ENCODE measurements around the gene LDLRAD4. TPM values are rescaled to one million over a fixed set of nuclear protein-coding genes. Genes with fewer than 3 reads are reported as not detected.

LDLRAD4 gene
- total RNA-seq, 1 experiment from 2014 or later = 204 TPM

DNA sequence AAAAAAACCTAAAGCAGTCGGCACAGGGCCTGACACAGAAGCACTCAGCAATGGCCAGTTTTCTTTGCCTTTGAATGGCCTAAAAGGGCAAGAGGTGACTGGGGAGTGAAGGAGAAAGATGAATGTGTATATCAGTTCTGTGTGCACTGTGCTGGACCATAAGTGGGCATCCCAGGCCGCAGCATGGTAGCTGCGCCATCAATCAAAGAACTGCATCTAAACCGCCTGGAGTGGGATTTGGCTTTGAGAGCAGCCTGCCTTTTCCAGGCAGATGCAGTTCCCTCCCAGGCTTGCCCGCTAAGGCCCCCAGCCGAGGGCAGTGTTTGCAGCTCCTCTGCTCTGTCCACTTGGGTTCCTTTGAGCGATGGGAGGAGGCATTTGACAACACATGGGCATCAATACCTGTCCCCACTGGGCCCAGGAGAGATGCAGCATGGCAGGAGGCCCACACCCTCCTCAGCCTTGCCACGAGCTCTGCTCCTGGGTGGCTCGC, 363.7 kb downstream of the LDLRAD4 start:
- H3K79me2 ChIP-seq (ENCODE audit: low read length) = no peaks in the 10 kb centered on the region
- H3K4me2 ChIP-seq (ENCODE audit: low read depth, low read length, poor library complexity, severe bottlenecking) = peak overlapping the region; percentile 71
- no peak for DNase-seq
- no peak overlapping the region for H2AFZ ChIP-seq (ENCODE audit: low read length)
- peaks cover 99% of the 10 kb centered on the region for H3K4me1 ChIP-seq (ENCODE audit: low read length)
- H3K4me3 ChIP-seq (ENCODE audit: low read length) = peak overlapping the region; percentile 55; the same call in 1 of the 2 replicates
- peak overlapping the region; percentile 76 for H3K9ac ChIP-seq (ENCODE audit: low read length)
- no peaks in the 10 kb centered on the region for H3K9me2 ChIP-seq (replicated peaks; ENCODE audit: insufficient read depth, low read length)
- H4K20me1 ChIP-seq (ENCODE audit: insufficient read depth, low read depth, low read length) = no peaks in the 10 kb centered on the region
- no peaks in the 10 kb centered on the region for H3K27me3 ChIP-seq (ENCODE audit: low read length)
- no peaks in the 10 kb centered on the region for H3K36me3 ChIP-seq (ENCODE audit: insufficient read depth, low read length)
- H3K9me3 ChIP-seq (ENCODE audit: low read length) = no peaks in the 10 kb centered on the region
- peak overlapping the region; percentile 99 for H3K27ac ChIP-seq (ENCODE audit: low read length)

DNA sequence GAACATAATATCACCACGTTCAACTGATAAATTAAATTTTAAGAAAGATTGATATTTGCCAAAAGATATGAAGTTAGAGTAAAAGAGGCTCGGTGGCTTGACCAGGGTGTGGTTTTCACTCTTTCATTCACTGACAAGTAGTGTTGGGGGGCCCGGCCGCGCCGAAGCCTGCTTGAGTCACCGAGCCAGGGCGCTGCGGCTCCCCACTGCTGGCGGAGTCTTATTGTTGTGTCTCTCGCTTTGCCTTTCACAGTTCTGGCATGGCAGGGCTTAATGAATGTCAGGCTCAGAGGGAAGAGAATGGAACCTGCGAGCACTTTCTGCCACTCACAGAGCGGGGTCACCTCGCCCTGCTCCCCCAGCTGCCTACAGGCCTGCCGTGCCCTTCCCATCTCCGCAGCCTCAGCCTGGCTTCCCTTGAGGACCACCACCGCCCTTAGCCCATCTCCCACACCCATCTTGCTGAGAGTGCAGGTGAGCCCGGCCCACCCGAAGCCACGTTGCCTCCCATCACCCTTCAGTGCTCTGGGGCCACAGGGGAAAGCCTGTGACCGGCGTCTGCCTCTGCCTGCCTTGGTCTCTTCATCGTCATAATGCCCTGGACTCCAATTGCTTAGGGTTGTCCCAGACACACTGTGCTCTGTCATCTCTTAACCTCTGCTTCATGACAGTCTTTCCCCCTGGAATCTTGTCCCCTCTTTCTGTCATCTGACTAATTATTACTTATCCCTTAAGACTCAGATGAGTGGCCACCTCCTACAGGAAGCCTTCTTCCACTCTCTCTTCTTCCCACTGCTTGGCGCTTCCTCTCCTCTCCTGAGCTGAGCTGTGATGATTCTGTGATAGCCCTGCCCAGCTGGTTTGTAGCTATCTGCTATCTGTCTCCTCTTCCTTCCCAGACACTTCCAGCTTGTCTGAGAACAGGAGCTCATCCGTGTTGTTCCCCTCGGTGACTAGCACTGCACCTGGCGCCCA, 365.3 kb downstream of the LDLRAD4 start:
- Histone ChIP-seq H3K27ac (ENCODE audit: low read length) (peak overlapping the region; percentile 99), H3K4me3 (ENCODE audit: low read length) (peak overlapping the region; percentile 42), H2AFZ (ENCODE audit: low read length) (no peak overlapping the region), H3K79me2 (ENCODE audit: low read length) (no peaks in the 10 kb centered on the region), H4K20me1 (ENCODE audit: insufficient read depth, low read depth, low read length) (no peaks in the 10 kb centered on the region), H3K36me3 (ENCODE audit: insufficient read depth, low read length) (no peaks in the 10 kb centered on the region), H3K4me1 (ENCODE audit: low read length) (peaks cover 99% of the 10 kb centered on the region), H3K9me2 (replicated peaks; ENCODE audit: insufficient read depth, low read length) (no peaks in the 10 kb centered on the region), H3K9me3 (ENCODE audit: low read length) (no peaks in the 10 kb centered on the region), H3K4me2 (ENCODE audit: low read depth, low read length, poor library complexity, severe bottlenecking) (peak overlapping the region; percentile 64), H3K9ac (ENCODE audit: low read length) (peak overlapping the region; percentile 67), H3K27me3 (ENCODE audit: low read length) (no peaks in the 10 kb centered on the region)
- peak; percentile 65 for DNase-seq

DNA sequence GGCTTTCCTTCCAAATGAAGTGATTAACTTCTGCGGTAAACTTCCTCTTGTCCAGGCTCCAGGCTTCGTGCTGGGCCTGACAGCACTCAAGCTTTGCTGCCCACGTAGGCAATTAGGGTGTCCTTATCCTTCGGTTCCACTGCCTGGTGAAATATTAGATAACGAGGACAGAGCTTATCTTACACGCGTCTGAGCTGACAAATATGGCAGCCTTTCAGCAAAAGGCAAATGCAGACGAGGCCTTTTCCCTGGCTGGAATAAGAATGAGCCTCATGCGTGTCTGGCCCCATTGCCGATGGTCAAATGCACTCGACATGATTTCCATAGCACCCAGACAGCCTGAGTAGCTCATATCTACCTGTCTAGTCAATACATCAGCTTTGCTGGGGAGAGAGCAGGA, 366.3 kb downstream of the LDLRAD4 start:
- H3K36me3 ChIP-seq (ENCODE audit: insufficient read depth, low read length) = no peaks in the 10 kb centered on the region
- peaks cover 94% of the 10 kb centered on the region for H3K4me1 ChIP-seq (ENCODE audit: low read length)
- no peaks in the 10 kb centered on the region for H3K79me2 ChIP-seq (ENCODE audit: low read length)
- H3K27me3 ChIP-seq (ENCODE audit: low read length) = no peaks in the 10 kb centered on the region
- H3K4me2 ChIP-seq (ENCODE audit: low read depth, low read length, poor library complexity, severe bottlenecking) = peak overlapping the region; percentile 64
- peak overlapping the region; percentile 67 for H3K9ac ChIP-seq (ENCODE audit: low read length)
- no peaks in the 10 kb centered on the region for H3K9me2 ChIP-seq (replicated peaks; ENCODE audit: insufficient read depth, low read length)
- H3K4me3 ChIP-seq (ENCODE audit: low read length) = peak overlapping the region; percentile 42
- H2AFZ ChIP-seq (ENCODE audit: low read length) = no peak overlapping the region
- H3K27ac ChIP-seq (ENCODE audit: low read length) = peak overlapping the region; percentile 99
- peak; percentile 91 for DNase-seq
- H4K20me1 ChIP-seq (ENCODE audit: insufficient read depth, low read depth, low read length) = no peaks in the 10 kb centered on the region
- H3K9me3 ChIP-seq (ENCODE audit: low read length) = no peaks in the 10 kb centered on the region

DNA sequence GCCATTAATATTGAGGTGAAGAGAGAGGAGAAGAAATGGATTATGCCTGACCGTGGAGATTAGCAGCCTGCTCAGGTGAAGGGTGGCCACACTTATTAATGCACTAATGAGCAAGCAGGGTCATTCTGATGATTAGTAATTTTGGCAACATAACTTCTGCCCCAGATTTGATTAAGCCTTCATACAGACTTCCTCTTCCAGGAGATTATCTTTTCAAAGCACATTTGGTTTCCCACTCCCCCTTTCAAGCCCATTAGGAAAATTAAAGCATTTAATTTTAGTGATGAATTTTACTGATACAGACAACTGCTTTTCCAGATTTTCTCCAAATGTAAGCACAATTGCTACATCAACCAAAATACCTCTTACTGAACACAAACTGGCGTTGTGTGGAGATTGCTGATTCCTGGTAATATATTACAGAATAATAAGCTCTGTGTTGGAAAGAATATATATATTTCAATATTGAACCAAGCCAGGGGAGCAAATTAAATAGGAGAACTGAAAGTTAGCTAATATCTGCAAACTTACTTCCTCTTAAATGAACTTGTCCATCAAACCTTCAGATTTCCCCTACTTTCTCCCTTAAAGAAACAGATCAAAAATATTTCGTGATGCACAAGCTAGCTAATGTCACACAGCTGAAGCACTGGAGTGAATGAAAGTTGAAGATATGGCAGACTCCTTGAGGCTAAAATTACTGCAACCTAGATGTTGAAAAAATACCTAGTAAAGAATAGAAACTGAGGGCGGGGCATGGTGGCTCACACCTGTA, 367.0 kb downstream of the LDLRAD4 start:
- DNase-seq = peak; percentile 95
- Histone ChIP-seq H3K4me3 (ENCODE audit: low read length) (peak overlapping the region; percentile 42), H3K4me1 (ENCODE audit: low read length) (peaks cover 91% of the 10 kb centered on the region), H3K27me3 (ENCODE audit: low read length) (no peaks in the 10 kb centered on the region), H3K36me3 (ENCODE audit: insufficient read depth, low read length) (no peaks in the 10 kb centered on the region), H3K27ac (ENCODE audit: low read length) (peak overlapping the region; percentile 99), H2AFZ (ENCODE audit: low read length) (no peak overlapping the region), H4K20me1 (ENCODE audit: insufficient read depth, low read depth, low read length) (no peaks in the 10 kb centered on the region), H3K4me2 (ENCODE audit: low read depth, low read length, poor library complexity, severe bottlenecking) (peak overlapping the region; percentile 64), H3K9me3 (ENCODE audit: low read length) (no peaks in the 10 kb centered on the region), H3K9ac (ENCODE audit: low read length) (peak overlapping the region; percentile 67), H3K9me2 (replicated peaks; ENCODE audit: insufficient read depth, low read length) (no peaks in the 10 kb centered on the region), H3K79me2 (ENCODE audit: low read length) (no peaks in the 10 kb centered on the region)

DNA sequence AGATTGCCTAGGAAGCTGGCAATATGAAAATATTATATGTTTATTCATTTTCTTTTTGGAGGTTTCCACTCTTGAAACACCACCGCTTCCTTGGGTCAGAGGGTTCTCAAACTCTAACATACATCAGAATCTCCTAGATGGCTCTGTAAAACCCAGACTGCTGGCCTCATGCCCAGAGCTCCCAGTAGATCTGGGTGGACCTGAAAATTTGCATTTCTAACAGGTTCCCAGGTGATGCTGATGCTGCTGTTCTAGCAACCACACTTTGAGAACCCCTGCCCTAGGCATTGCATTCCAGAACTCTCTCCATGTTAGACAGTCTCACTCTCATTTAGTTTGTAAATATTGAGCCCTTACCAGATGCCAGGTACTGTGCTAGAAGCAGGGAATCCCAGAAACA, 368.4 kb downstream of the LDLRAD4 start:
- peak; percentile 79 for DNase-seq
- Histone ChIP-seq H3K79me2 (ENCODE audit: low read length) (no peaks in the 10 kb centered on the region), H3K4me3 (ENCODE audit: low read length) (peak overlapping the region; percentile 38; the same call in 1 of the 2 replicates), H4K20me1 (ENCODE audit: insufficient read depth, low read depth, low read length) (no peaks in the 10 kb centered on the region), H3K4me2 (ENCODE audit: low read depth, low read length, poor library complexity, severe bottlenecking) (peak overlapping the region; percentile 64), H3K9ac (ENCODE audit: low read length) (peak overlapping the region; percentile 67), H3K27me3 (ENCODE audit: low read length) (no peaks in the 10 kb centered on the region), H3K36me3 (ENCODE audit: insufficient read depth, low read length) (no peaks in the 10 kb centered on the region), H3K4me1 (ENCODE audit: low read length) (peaks cover 91% of the 10 kb centered on the region), H3K27ac (ENCODE audit: low read length) (peak overlapping the region; percentile 99), H3K9me3 (ENCODE audit: low read length) (no peaks in the 10 kb centered on the region), H3K9me2 (replicated peaks; ENCODE audit: insufficient read depth, low read length) (no peaks in the 10 kb centered on the region), H2AFZ (ENCODE audit: low read length) (no peak overlapping the region)

DNA sequence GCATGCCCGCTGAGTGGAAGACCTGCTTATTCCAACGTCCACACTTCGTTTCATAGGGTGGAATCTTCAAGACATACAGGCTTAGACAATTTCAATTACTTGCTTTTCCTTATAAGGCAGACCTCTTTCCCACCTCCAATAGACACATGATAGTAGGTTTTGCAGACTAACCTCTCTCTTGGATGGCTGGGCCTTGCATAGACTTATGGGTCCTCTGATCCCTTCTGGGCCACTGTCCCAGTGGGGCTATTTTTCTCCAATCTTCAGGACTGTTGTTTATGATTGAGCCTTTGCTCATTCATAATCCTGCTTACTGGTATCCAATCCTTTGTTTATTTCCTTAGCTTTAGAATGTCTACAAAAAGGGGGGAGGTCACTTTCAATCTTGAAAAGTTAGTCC, 368.9 kb downstream of the LDLRAD4 start:
- no peaks in the 10 kb centered on the region for H3K27me3 ChIP-seq (ENCODE audit: low read length)
- H3K4me2 ChIP-seq (ENCODE audit: low read depth, low read length, poor library complexity, severe bottlenecking) = peak overlapping the region; percentile 64
- peaks cover 91% of the 10 kb centered on the region for H3K4me1 ChIP-seq (ENCODE audit: low read length)
- no peaks in the 10 kb centered on the region for H4K20me1 ChIP-seq (ENCODE audit: insufficient read depth, low read depth, low read length)
- peak overlapping the region; percentile 67 for H3K9ac ChIP-seq (ENCODE audit: low read length)
- H3K4me3 ChIP-seq (ENCODE audit: low read length) = no peak overlapping the region
- no peak overlapping the region for H2AFZ ChIP-seq (ENCODE audit: low read length)
- H3K36me3 ChIP-seq (ENCODE audit: insufficient read depth, low read length) = no peaks in the 10 kb centered on the region
- no peaks in the 10 kb centered on the region for H3K9me3 ChIP-seq (ENCODE audit: low read length)
- no peaks in the 10 kb centered on the region for H3K9me2 ChIP-seq (replicated peaks; ENCODE audit: insufficient read depth, low read length)
- H3K79me2 ChIP-seq (ENCODE audit: low read length) = no peaks in the 10 kb centered on the region
- H3K27ac ChIP-seq (ENCODE audit: low read length) = peak overlapping the region; percentile 99
- DNase-seq = no peak

DNA sequence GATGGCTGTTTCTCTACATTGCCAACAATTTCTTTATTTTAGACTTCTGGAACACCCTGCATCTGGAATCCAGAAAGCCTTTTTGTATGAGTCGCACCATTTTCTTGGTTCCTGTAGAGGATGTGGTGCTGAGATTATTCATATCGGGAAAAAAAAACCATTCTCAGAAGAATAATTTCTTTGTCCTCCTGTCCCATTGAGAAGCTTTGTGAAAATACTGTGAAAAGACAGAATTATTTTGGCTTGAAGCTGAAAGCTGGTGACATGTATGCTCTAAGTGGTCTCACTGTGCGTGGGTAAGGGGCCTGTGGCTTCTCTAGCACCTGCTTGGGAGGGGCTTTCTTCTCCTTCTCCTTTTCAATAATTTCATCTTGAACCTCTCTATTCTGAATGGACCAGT, 369.4 kb downstream of the LDLRAD4 start:
- Histone ChIP-seq H3K9ac (ENCODE audit: low read length) (peak overlapping the region; percentile 67), H3K79me2 (ENCODE audit: low read length) (no peaks in the 10 kb centered on the region), H3K9me3 (ENCODE audit: low read length) (no peaks in the 10 kb centered on the region), H3K36me3 (ENCODE audit: insufficient read depth, low read length) (no peaks in the 10 kb centered on the region), H3K27ac (ENCODE audit: low read length) (peak overlapping the region; percentile 99), H2AFZ (ENCODE audit: low read length) (peak overlapping the region; percentile 24; the same call in 1 of the 2 replicates), H4K20me1 (ENCODE audit: insufficient read depth, low read depth, low read length) (no peaks in the 10 kb centered on the region), H3K27me3 (ENCODE audit: low read length) (no peaks in the 10 kb centered on the region), H3K4me2 (ENCODE audit: low read depth, low read length, poor library complexity, severe bottlenecking) (peak overlapping the region; percentile 64), H3K9me2 (replicated peaks; ENCODE audit: insufficient read depth, low read length) (no peaks in the 10 kb centered on the region), H3K4me3 (ENCODE audit: low read length) (no peak overlapping the region), H3K4me1 (ENCODE audit: low read length) (peaks cover 88% of the 10 kb centered on the region)
- DNase-seq = no peak

DNA sequence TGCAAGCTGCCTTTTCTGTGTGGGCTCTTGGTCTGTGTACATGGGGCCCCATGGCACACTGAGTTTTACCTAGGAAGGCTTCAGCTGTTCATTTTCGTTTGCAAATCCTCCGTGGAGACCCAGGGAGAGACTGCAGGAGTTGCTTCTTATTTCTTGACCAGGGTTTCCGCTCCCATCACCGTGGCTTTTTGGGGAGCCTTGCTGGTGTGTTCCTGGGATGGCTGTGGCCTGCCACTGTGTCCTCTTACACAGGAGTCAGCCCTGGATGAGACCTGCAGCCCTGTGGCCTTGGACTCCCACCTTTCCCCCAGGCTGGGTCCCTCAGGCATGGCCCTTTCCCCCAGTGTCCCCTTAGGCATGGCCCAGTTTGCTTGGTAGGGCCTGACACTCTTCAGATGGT, 370.8 kb downstream of the LDLRAD4 start:
- Histone ChIP-seq H2AFZ (ENCODE audit: low read length) (no peak overlapping the region), H4K20me1 (ENCODE audit: insufficient read depth, low read depth, low read length) (no peaks in the 10 kb centered on the region), H3K27me3 (ENCODE audit: low read length) (no peaks in the 10 kb centered on the region), H3K9me3 (ENCODE audit: low read length) (no peaks in the 10 kb centered on the region), H3K36me3 (ENCODE audit: insufficient read depth, low read length) (no peaks in the 10 kb centered on the region), H3K4me3 (ENCODE audit: low read length) (no peak overlapping the region), H3K27ac (ENCODE audit: low read length) (peak overlapping the region; percentile 99), H3K9ac (ENCODE audit: low read length) (0 out of 2 replicates have a peak overlapping the region, but pooled peaks have one; percentile 8), H3K4me1 (ENCODE audit: low read length) (peaks cover 75% of the 10 kb centered on the region), H3K9me2 (replicated peaks; ENCODE audit: insufficient read depth, low read length) (no peaks in the 10 kb centered on the region), H3K4me2 (ENCODE audit: low read depth, low read length, poor library complexity, severe bottlenecking) (no peak overlapping the region), H3K79me2 (ENCODE audit: low read length) (no peaks in the 10 kb centered on the region)
- no peak for DNase-seq

Data from Karpas-422 (cell line).